IMR-90 (cell line): Measurements from ENCODE around the gene HPS4.

ENCODE experiments used
- BHLHE40 ChIP-seq: fragments of 150-350 bp; IDR thresholded peaks from 2 replicates; pipeline ENCODE4 v1.6.1; 2016; ENCODE audit warnings: mild to moderate bottlenecking, low read depth, low read length
- CEBPB ChIP-seq: IDR thresholded peaks from 2 replicates; pipeline ENCODE4 v1.6.1; 2012; ENCODE audit warnings: low read depth, low read length, improper control_type of control experiment
- CTCF ChIP-seq: conservative IDR thresholded peaks from 2 replicates; pipeline ENCODE4 v1.5.1; 2012; ENCODE audit warnings: mild to moderate bottlenecking, low read depth, low read length, improper control_type of control experiment
- ELK1 ChIP-seq: fragments of 150-350 bp; IDR thresholded peaks from 2 replicates; pipeline ENCODE4 v1.6.1; 2016; ENCODE audit warnings: low read depth, mild to moderate bottlenecking, low read length, moderate library complexity, borderline replicate concordance
- MAFK ChIP-seq: IDR thresholded peaks from 2 replicates; pipeline ENCODE4 v1.6.1; 2012; ENCODE audit warnings: low read depth, low read length, improper control_type of control experiment
- MXI1 ChIP-seq: IDR thresholded peaks from 2 replicates; pipeline ENCODE4 v1.6.1; 2012; ENCODE audit warnings: low read depth, mild to moderate bottlenecking, low read length, moderate library complexity, borderline replicate concordance
- NFE2L2 ChIP-seq: fragments of 150-350 bp; IDR thresholded peaks from 2 replicates; pipeline ENCODE4 v1.6.1; 2016; ENCODE audit warnings: low read depth, mild to moderate bottlenecking, low read length
- POLR2A ChIP-seq: IDR thresholded peaks from 2 replicates; pipeline ENCODE4 v1.6.1; 2012; ENCODE audit warnings: mild to moderate bottlenecking, low read depth, low read length
- RAD21 ChIP-seq: IDR thresholded peaks from 2 replicates; pipeline ENCODE4 v1.6.1; 2012; ENCODE audit warnings: low read length, improper control_type of control experiment
- RFX5 ChIP-seq: IDR thresholded peaks from 2 replicates; pipeline ENCODE4 v1.8.0; 2012; ENCODE audit warnings: low read depth, mild to moderate bottlenecking, low read length, moderate library complexity
- SMC3 ChIP-seq: fragments of 150-350 bp; IDR thresholded peaks from 2 replicates; pipeline ENCODE4 v1.6.1; 2016; ENCODE audit warnings: low read depth, mild to moderate bottlenecking, antibody characterized with exemption, low read length, moderate library complexity
- USF2 ChIP-seq: fragments of 150-350 bp; IDR thresholded peaks from 2 replicates; pipeline ENCODE4 v1.6.1; 2017; ENCODE audit warnings: mild to moderate bottlenecking, antibody characterized with exemption, low read length, low read depth

GRCh38 chr22:26461188-26461810 is 22.3 kb downstream of the HPS4 start:
- TF ChIP-seq CTCF: peak; percentile 79
- no peak for TF ChIP-seq BHLHE40
- no peak for TF ChIP-seq POLR2A
- peak; percentile 91 for TF ChIP-seq SMC3
- no peak for TF ChIP-seq ELK1
- TF ChIP-seq MAFK: no peak
- peak; percentile 78 for TF ChIP-seq RAD21
- TF ChIP-seq MXI1: no peak
- TF ChIP-seq CEBPB: no peak
- no peak for TF ChIP-seq NFE2L2
- no peak for TF ChIP-seq RFX5
- TF ChIP-seq USF2: no peak
